GM18520 (cell line): Measurements from ENCODE around the gene SYNPR.
"Not testable (repeated sequence)": the region's sequence is repeated elsewhere in the genome, so short reads cannot be mapped to it uniquely, and the experiment has no call there.

Experiments
- ATAC-seq: cut with Tn5 transposase; IDR thresholded peaks from one replicate; pipeline ENCODE4 v1.9.1; 2021; ENCODE audit not compliant: unreplicated experiment

The SYNPR gene

DNA sequence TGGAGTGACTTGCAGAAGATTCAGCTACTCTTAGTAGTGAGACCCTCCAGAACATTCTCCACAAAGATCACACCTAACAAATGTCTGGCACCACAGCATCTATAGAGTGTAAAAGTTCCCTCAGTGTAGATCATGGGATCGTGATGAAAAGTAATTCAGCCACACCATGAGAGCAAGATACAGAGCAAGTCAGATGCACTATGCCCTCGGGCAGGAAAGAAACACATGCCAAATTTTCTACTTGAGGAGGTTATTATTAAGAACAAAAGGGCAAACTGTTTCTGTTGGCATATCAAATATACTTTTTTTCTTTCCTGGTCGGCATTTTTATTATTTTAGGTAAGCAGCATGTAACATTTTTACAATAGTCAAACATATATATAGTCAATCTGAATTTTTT is 329.6 kb downstream of the SYNPR start:
- no peak for ATAC-seq

DNA sequence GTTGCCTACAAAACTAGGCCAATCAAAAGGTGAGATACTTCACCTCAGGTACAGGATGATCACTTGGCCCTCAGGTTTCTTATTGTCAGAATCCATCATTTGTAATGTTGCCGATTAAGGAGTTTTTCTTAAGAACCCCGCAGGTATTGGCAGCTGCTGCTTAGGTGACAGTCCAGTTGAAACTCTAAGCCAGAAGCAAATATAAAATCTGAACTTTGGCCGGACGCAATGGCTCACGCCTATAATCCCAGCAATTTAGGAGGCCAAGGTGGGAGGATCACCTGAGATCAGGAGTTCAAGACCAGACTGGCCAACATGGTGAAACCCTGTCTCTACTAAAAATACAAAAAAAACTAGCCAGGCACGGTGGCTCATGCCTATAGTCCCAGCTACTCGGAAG is 331.3 kb downstream of the SYNPR start:
- ATAC-seq, result no peak

- no peak for ATAC-seq
Measured at GRCh38 chr3:63609834-63610233, 331.7 kb downstream of the SYNPR start.

DNA sequence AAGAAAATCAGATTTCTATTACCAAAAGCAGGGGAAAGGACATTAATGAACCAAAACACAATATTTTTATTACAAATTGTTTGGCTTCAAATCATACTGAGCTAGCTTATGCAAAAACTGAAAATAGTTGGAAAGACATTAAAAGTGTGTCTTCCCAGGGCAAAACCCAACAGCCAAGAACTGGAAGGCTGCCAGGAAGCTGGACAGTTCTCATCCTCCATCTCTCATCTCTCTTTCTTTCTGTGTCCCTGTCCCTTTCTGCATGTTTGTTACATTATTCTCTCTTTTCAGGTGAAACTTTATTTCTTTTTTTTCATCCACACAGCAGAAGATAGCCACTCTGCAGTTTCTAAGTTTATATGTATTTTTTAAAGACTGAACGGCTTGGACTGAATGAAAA is 333.3 kb downstream of the SYNPR start:
- ATAC-seq, result no peak

GRCh38 chr3:63613561-63613960 is 335.5 kb downstream of the SYNPR start:
- no peak for ATAC-seq

DNA sequence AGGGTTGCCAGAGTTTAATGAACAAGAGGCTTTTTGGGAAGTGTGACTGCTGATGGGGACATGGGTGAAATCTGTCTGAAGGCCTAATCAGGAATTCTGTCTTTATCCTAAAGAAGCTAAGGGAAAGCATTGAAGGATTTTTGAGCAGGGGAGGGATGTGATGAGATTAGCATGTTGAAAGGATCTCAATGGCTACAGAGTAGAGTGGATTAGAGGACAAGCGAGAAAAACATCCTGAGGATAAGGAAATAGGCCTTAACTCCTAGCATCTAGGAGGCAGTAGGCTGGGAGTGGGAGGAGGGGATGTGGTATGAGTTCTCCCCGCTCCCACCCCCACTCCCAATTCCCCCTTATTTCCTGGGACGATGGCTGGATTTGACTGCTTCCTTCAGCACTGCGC is 339.3 kb downstream of the SYNPR start:
- no peak for ATAC-seq

DNA sequence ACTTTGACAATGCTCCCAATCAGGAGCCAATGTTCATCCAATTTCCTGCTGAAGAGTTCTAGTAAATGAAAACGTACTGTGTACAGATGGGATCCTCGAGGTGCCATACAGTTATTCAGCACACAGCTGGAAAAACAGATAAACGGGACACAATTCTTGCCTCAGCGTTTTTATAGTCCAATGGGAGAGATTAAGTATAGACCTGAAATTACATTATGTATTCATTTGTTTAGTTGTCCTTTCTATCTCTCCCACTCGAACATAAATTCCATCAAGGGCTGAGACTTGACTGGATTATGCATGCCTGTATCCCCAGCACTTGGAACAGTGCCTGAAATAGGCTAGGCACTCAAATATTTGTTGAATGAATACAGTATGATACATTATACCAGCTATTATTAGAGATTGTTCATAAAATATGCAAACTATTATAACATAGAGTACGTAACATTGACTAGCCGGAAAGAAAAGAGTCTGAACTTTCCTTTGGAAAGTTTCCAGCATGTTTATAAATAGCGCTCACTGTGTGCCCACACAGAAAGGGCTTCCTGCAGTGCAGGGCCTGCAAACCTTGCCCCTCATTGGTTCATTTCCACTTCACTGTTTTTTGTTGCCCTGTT is 346.9 kb downstream of the SYNPR start:
- no peak for ATAC-seq

DNA sequence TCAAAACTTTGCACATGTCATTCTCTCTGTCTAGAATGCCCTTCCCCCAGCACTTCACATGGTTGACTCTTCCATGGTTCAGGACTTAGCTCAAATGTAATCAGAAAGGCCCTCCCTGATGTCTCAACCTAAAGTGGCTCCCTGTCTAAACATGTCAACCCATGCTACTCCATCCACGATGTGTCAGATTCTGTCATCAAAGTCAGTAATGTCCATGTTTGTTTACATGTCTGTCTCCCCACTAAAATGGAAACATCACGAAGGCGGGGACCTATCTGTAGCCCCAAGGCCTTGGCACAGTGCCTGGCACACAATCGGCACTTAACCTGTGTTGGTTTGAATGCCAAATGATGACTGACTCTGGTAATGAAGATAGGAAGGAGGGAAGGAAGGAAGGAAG is 353.6 kb downstream of the SYNPR start:
- no peak for ATAC-seq

GRCh38 chr3:63635186-63635585 is 357.1 kb downstream of the SYNPR start:
- no peak for ATAC-seq

GRCh38 chr3:63639806-63640205 is 361.7 kb downstream of the SYNPR start:
- no peak for ATAC-seq

GRCh38 chr3:63642488-63642887 is 364.4 kb downstream of the SYNPR start:
- no peak for ATAC-seq

GRCh38 chr3:63644212-63644797 is 366.2 kb downstream of the SYNPR start:
- ATAC-seq, result no peak

DNA sequence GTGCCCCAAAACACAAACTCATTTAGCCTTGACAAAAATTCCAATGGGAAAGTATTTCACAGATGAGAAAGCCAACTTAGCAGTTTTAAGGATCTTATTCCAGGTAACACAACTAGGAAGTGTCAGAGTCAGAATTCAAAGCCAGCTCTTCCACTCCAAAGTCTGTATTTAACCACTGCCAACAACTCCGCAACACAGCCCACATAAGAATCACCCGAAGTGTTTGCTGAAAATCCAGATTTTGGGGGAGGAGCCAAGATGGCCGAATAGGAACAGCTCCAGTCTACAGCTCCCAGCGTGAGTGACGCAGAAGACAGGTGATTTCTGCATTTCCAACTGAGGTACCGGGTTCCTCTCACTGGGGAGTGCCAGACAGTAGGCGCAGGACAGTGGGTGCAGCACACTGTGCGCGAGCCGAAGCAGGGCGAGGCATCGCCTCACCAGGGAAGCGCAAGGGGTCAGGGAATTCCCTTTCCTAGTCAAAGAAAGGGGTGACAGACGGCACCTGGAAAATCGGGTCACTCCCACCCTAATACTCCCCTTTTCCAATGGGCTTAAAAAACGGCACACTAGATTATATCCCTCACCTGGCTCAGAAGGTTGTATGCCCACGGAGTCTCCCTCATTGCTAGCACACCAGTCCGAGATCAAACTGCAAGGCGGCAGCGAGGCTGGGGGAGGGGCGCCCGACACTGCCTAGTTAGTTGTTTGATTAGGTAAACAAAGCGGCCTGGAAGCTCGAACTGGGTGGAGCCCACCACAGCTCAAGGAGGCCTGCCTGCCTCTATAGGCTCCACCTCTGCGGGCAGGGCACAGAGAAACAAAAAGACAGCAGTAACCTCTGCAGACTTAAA is 367.0 kb downstream of the SYNPR start:
- ATAC-seq, result not testable (repeated sequence)

DNA sequence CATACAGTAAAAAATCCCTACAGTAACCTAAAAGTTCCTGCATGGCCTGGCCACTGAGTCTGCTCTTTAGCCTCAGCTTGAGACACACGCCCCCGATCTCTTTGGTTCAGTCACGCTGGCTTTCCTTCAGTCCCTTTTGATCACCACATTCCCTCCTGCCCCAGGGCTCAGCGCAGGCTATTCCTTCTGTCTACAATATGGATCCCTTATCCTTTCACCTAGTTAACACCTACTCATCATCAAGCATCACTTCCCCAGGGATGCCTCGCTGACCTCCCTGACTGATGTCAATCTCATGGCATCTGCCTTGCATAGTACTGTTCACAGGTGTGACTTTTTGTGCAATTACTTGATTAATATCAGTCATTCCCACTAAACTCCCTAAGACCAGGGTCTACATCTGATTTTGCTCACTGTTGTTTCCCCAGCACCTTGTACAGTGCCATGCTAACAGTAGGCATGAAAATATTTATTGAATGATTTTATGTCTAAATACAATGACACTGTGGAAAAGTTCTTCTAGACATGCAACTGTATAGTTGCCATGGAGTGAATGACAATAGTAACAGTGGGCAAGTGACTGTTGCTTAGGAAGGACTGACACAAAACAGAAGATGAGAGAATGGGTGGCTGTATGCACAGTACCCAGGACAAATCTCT is 374.1 kb downstream of the SYNPR start, which contains the start of gene SNTN:
Gene SNTN, plus strand, starts transcription at position 610 of the 660 bp plus-strand sequence. Its CDS starts 13 bp downstream, at position 623.
- no peak for ATAC-seq

- no peak for ATAC-seq
Measured at GRCh38 chr3:63654211-63654610, 376.1 kb downstream of the SYNPR start.

DNA sequence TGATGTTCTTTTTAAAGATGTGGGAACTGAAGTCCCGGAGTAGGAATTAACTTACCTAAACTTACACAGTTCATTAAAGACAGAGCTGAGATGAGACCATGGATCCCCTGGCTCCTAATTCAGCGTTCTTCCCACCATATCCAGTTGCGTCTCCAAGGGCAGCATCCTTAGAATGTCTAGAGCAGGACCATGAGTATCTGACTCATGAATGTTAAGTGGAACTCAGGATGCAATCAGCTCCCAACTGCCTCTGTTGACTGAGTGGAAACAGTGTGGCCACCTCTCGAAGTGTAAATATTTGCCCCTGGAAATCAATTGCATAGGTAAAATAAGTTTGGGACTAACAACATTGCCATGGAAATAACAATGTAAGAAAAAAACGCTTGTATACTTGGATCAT is 376.8 kb downstream of the SYNPR start:
- no peak for ATAC-seq

DNA sequence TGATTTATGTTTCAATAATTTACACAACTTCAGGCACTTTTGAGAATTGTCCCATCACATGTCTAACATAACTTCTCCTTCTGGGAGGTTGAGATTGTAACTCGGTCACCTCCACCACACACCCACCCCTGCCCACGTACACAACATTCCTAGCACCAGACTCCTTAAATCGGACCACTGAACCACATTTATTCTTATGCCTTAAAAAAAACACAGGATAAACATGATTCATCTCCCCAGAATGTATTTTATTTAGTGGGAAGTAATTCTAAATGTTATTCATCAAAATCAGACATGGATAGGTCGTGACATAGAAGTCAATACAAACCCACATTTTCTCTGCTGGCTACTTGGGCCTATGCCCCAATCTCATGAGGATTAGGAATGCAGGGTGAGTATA is 377.4 kb downstream of the SYNPR start:
- no peak for ATAC-seq

- ATAC-seq, result no peak
Measured at GRCh38 chr3:63656786-63657185, 378.7 kb downstream of the SYNPR start.

- no peak for ATAC-seq
Measured at GRCh38 chr3:63661242-63661641, 383.1 kb downstream of the SYNPR start.

DNA sequence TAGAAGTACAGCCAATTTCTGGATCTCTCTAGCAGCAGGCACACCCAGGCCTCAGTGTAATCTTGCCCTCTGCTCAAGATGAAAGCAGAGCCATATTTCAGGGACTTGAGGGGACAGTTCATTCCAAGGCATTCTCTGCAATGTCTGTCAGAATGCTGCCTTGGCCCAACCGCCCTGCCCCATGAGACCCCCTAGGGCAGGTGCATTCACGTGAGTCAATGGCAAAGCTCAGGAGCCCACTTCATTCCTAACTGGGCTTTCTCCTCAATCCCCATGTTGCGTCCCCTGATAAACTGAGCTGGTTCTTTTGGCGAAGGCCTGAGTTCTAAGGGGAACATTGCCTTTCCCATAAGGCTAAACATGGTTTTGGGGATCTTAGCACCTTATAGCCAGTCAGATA is 383.9 kb downstream of the SYNPR start:
- no peak for ATAC-seq

GRCh38 chr3:63662500-63662899 is 384.4 kb downstream of the SYNPR start:
- ATAC-seq, result no peak
